Kidney (tissue), 14 donors: ENCODE measurements around the gene UBE4B. TPM values are rescaled to one million over a fixed set of nuclear protein-coding genes. Genes with fewer than 3 reads are reported as not detected.

Experiments
- DNase-seq, 5 donors: peaks; one replicate each; pipeline ENCODE4 v3.0.0-alpha.2; 2013 to 2020
- FAIRE-seq: peaks from 2 replicates; lab custom pipeline; 2012; peaks lifted over from hg19 to GRCh38; lab: Jason Lieb, UNC
- H3K27ac ChIP-seq, 2 donors: one replicate each; pipeline ENCODE4 v1.7.0; 2013; ENCODE audit warnings: low read depth in 2 of 2, low read length in 2 of 2, inconsistent platforms in 1 of 2
- H3K27me3 ChIP-seq: one replicate; pipeline ENCODE4 v1.7.1; 2013; ENCODE audit warnings: low read length, inconsistent platforms; ENCODE audit not compliant: control insufficient read depth, insufficient read depth
- H3K36me3 ChIP-seq, 3 donors: one replicate each; pipeline versions ENCODE4 v1.7.0 to v1.7.1; 2013; ENCODE audit warnings: low read length in 3 of 3, control low read depth in 1 of 3, inconsistent platforms in 1 of 3; ENCODE audit not compliant: insufficient read depth in 3 of 3, control insufficient read depth in 2 of 3
- H3K4me1 ChIP-seq, 3 donors: one replicate each; pipeline versions ENCODE4 v1.7.0 to v1.7.1; 2013; ENCODE audit warnings: low read length in 3 of 3, inconsistent platforms in 1 of 3, low read depth in 1 of 3; ENCODE audit not compliant: control insufficient read depth in 2 of 3, insufficient read depth in 2 of 3
- H3K4me3 ChIP-seq, 3 donors: one replicate each; pipeline versions ENCODE4 v1.7.0 to v1.8.1; 2013; ENCODE audit warnings: low read length in 3 of 3, control low read depth in 1 of 3, inconsistent platforms in 1 of 3
- H3K9ac ChIP-seq, 3 donors: one replicate each; pipeline versions ENCODE4 v1.7.0 to v1.7.1; 2013; ENCODE audit warnings: low read length in 3 of 3, control low read depth in 1 of 3, inconsistent platforms in 1 of 3
- H3K9me3 ChIP-seq, 3 donors: one replicate each; pipeline versions ENCODE4 v1.7.0 to v1.7.1; 2013; ENCODE audit warnings: low read length in 3 of 3, control low read depth in 1 of 3, inconsistent platforms in 1 of 3; ENCODE audit not compliant: control insufficient read depth in 2 of 3, insufficient read depth in 1 of 3
- CTCF ChIP-seq: IDR thresholded peaks from 3 replicates; pipeline ENCODE4 v1.5.1; 2012; ENCODE audit warnings: mild to moderate bottlenecking, moderate library complexity, borderline replicate concordance; ENCODE audit not compliant: insufficient read depth; ENCODE audit errors: extremely low read depth
- intact Hi-C: fragments of 100-400 bp; cut with DNase I; formaldehyde crosslinking; loops from one replicate; pipeline ENCODE4 v1.11.1; 2022
- polyA plus RNA-seq: library from polyadenylated mRNA; stranded (reverse); fragments of 350-450 nt; fragmentation: Illumina TruSeq; extraction: RNeasy Lipid Tissue Mini Kit (QIAGEN cat#74804); gene quantifications from one replicate; pipeline ENCODE4 v1.2.3, GENCODE V29; 2014; ENCODE audit warnings: low read depth, low replicate concordance; ENCODE audit not compliant: insufficient read depth
- total RNA-seq: library from RNA; stranded (reverse); fragmentation: NEBNext Ultra II Directional; extraction: Animal tissue kit (Norgen Biotek cat#: 25700); gene quantifications from one replicate; pipeline ENCODE4 v1.2.1, GENCODE V29; 2021
- donor health status: control.
- donor health status: control.
- donor health status: control.
- donor health status: control.
- donor health status: control.
- donor health status: DM: yes; HTN: yes; CAD: no.
- donor health status: Normal renal cell carcinoma (clear cell type).

UBE4B gene
- total and polyA plus RNA-seq, 2 donors from 2014 or later, result 13.3 to 33.5 TPM

- Histone ChIP-seq H3K27me3 (no peaks in the 10 kb centered on the region), H3K4me3 (no peak overlapping the region), H3K4me1 (peaks cover 0 to 4% (median 3%) of the 10 kb centered on the region in 3 donors), H3K9me3 (no peaks in the 10 kb centered on the region), H3K36me3 (no peaks in the 10 kb centered on the region), H3K27ac (no peak overlapping the region), H3K9ac (no peak overlapping the region)
- FAIRE-seq, result no peak
- intact Hi-C loops, result no loop called here
- no peak for TF ChIP-seq CTCF
- peak in 1 of 5 donors; percentile 68 for DNase-seq
Measured at GRCh38 chr1:9989773-9990172, 43.0 kb upstream of the UBE4B start.

- peak in 1 of 5 donors; percentile 34 for DNase-seq
- intact Hi-C loops, result no loop called here
- Histone ChIP-seq H3K27ac (no peak overlapping the region), H3K27me3 (no peaks in the 10 kb centered on the region), H3K36me3 (no peaks in the 10 kb centered on the region), H3K4me1 (peaks cover 0 to 4% (median 3%) of the 10 kb centered on the region in 3 donors), H3K9ac (no peak overlapping the region), H3K9me3 (no peaks in the 10 kb centered on the region), H3K4me3 (no peak overlapping the region)
- peak; percentile 17 for FAIRE-seq
- TF ChIP-seq CTCF, result no peak
Measured at GRCh38 chr1:9990944-9991343, 41.8 kb upstream of the UBE4B start.

- FAIRE-seq, result no peak
- no peak for TF ChIP-seq CTCF
- peaks cover 0 to 4% (median 3%) of the 10 kb centered on the region in 3 donors for H3K4me1 ChIP-seq
- no peak overlapping the region for H3K4me3 ChIP-seq
- H3K27me3 ChIP-seq, result peaks cover 5% of the 10 kb centered on the region
- no peak for DNase-seq
- intact Hi-C loops, result no loop called here
- H3K9me3 ChIP-seq, result no peaks in the 10 kb centered on the region
- no peaks in the 10 kb centered on the region for H3K36me3 ChIP-seq
- no peak overlapping the region for H3K27ac ChIP-seq
- no peak overlapping the region for H3K9ac ChIP-seq
Measured at GRCh38 chr1:9992910-9993309, 39.8 kb upstream of the UBE4B start.

- Histone ChIP-seq H3K4me1 (peaks cover 0 to 4% (median 3%) of the 10 kb centered on the region in 3 donors), H3K9me3 (no peaks in the 10 kb centered on the region), H3K36me3 (no peaks in the 10 kb centered on the region), H3K4me3 (no peak overlapping the region), H3K27ac (no peak overlapping the region), H3K27me3 (peaks cover 5% of the 10 kb centered on the region), H3K9ac (no peak overlapping the region)
- FAIRE-seq, result no peak
- no peak for DNase-seq
- TF ChIP-seq CTCF, result no peak
- intact Hi-C loops, result no loop called here
Measured at GRCh38 chr1:9993561-9994075, 39.1 kb upstream of the UBE4B start.
